Measurements from ENCODE around the gene CECR2.
A peak's percentile ranks its signal among the peaks of the same experiment; 100 is the strongest.

CECR2 gene

DNA sequence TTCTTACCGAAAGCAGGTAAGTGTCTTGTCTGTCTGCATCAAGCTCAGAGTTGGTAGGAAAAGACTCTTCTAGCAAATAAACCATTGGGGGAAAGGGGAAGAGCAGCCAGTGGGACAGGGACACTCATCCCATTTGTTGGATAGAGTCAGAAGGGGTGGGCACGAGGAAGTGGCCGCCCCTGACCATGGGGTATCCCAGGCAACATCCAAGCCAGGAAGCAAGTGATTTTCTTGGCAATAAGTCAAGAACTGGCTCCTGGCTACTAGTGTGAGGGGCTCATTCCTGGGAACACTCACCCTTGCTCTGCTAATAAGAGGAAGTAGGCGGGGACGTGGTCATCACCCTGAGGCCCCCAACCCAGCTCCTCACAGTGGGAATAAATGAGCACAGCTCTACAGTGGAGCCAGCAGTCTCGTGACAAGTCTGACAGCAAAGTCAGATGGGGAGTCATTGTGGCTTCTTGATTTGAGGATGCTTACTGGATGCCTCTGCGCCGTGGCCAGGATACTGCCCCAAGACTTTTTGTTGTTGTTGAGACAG, 200.8 kb downstream of the CECR2 start:
- DNase-seq (ENCODE audit: low read depth) = no peak

DNA sequence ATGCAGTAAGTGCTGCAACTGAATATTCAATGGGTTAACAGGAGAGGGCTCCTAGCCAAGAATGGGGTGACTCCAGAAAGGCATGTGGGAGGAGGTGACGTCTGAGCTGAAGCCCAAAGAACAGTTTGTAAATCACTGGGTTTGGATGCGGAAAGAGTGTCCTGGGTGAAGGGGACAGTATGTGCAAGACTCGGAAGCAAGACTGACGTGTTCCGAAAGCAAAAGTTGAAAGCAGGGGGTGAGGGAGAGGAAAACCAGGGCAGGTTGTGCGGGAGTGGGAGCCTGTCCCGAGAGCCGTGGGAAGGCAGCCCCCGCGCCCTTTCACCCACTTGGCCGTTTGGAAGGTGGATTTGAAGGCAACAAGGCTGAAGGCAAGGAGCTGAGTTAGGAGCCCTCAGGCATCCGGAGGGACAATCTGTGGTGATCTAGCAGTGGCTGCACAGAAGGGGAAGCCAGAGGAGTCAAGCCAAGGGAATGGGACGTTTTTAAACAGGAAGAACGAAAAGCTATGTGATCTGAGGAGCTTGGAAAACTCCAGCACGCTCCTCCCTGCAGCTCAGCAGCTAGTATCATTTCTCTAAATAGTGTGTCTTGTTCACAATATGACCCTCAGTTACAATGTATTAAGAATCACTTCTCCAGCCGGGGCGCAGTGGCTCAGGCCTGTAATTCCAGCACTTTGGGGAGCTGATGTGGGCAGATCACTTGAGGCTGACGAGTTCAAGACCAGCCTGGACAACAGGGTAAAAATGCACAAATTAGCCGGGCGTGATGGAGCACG, 201.8 kb downstream of the CECR2 start:
- DNase-seq (ENCODE audit: low read depth) = peak; percentile 86

DNA sequence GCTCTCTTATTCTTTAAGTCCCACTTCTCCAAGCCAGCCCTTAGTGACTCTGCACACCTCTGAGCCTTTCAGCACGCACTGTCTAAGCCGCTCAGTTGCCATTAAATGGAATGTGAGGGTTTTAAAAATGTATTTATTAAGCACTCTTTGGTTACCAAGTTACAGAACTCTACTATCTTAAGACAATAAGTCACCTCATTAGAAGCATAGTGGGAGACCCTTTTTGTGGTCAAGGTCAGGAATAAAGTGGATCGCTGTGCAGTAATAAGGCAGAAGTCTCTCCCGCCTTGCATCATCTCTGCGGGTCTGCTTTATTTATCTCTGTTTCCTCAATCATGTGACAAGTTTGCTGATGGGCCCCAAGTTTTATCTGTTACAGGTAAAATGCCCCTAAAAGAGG, 205.9 kb downstream of the CECR2 start:
- DNase-seq (ENCODE audit: low read depth) = no peak

DNA sequence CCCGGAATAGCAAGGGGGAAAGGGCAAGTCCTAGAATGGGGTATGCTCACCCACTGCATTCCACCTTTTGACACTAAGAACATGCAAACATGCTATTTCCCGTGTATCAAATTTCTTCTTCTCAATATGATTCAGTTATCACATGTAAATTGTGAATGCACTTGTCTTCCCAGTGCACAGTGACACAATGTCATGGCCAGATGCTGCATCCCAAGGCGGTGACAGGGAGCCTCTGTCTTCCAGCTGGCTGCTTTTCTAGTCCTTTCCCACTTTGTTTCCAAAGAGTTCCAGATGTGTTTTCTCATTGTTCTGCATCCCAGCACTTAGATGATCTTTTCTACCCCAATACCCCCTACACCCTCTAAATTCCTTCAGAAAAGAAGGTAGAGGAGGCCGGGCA, 206.4 kb downstream of the CECR2 start:
- no peak for DNase-seq (ENCODE audit: low read depth)

DNA sequence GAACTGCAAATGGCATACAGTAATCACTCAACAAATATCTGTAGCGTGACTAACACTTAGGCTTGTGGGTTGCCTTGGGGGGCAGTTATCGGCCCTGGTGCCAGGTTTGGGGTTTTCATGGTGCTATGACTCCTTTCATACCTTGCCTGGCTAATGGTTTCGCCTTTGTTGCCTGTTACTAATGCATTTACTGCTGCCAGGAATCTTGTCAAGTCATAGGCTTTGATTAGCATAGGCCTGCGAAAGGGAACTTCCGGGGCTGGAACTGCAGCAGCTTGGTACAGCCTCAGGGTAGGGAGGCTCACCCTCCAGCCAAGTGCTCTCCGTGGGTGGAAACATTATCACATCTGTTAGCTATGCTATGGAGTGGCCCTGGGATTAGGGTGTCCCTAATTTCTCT, 207.2 kb downstream of the CECR2 start:
- peak; percentile 83 for DNase-seq (ENCODE audit: low read depth)

DNA sequence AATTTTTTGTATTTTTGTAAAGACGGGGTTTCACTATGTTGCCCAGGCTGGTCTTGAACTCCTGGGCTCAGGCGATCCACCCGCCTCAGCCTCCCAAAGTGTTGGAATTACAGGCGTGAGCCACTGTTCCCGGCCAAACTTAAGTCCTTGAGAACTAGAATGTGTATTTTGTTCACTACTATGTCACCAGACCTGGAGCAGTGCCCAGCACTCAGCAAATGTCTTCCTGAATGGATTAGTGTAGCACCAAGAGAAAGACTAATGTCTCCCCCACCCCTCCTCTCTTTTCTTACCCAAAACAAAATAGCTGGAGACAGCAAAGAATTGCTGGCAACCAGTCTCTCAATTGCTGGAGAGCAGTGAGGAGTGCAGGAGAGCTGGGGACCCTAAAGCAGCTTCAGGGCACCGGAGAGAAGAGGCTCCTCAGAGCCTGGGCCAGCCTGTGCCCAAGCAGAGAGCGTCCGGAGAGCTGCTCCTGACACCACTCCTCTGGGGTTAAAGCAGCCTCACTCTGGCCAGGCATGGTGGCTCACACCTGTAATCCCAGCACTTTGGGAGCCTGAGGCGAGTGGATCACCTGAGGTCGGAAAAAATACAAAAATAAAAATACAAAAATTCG, 209.0 kb downstream of the CECR2 start:
- DNase-seq (ENCODE audit: low read depth) = no peak

DNA sequence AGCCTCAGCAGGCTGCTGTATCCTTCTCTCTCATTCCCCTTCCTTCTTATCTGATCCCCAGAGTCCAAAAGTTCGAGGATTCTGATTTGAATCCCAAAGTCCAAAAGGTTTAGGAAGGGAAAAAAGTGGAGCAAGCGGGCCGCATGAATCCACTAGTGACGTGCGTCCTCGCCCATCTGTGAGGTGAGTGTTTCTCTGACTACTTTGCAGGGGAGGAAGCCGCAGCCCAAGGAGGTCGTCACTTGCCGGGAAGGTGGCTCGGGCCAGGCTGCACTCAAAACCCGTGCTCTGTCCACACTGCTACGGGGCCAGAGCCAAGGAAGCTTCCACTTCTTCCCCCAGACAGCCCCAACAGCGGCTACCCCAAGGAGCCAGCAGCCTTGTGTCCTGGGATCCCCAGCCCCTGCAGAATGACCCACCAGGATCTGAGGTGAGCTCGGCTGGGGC, 210.3 kb downstream of the CECR2 start:
- no peak for DNase-seq (ENCODE audit: low read depth)

DNA sequence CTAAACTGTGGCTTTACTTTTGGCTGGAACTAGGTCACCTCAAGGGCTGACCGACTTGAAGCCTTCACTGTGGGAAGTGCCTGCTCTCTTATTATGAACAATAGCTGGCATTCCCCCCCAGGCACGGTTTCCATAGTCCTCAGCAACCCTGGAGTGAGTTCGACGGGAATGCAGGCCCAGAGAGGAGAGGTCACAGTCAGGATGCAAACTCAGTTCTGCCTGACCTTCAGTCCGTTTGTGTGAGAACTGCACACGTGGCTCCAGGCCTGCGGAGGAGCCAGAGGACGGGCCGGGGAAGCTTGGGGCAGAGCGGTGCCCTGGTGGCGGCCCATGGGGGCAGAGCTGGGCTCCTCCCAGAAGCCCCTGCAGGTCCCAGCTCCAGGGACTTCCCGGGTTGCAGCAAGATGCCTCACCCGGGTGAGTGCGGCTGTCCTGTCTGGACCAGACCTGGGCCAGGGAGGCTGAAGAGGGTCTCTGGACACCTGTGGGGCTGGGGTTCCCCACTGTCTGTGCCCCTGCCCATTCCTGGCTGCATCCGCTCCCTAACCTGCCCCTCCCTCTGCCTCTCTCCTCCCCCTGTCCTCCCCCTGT, 211.3 kb downstream of the CECR2 start:
- no peak for DNase-seq (ENCODE audit: low read depth)

DNA sequence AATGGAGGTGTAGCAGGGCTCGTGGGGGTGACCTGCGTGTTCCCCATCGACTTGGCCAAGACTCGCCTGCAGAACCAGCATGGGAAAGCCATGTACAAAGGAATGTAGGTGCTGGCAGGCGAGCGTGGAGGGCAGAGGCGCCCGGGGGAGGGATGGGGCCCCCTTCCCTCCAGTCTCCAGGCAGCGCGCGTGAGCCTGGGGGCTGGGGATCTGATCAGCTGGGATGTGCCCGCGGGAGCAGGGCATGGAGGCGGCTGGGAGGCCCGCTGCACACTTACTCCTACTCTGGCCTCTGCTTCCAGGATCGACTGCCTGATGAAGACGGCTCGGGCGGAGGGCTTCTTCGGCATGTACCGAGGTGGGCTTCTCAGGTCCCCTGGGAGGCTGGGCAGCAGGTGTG, 211.8 kb downstream of the CECR2 start:
- no peak for DNase-seq (ENCODE audit: low read depth)

DNA sequence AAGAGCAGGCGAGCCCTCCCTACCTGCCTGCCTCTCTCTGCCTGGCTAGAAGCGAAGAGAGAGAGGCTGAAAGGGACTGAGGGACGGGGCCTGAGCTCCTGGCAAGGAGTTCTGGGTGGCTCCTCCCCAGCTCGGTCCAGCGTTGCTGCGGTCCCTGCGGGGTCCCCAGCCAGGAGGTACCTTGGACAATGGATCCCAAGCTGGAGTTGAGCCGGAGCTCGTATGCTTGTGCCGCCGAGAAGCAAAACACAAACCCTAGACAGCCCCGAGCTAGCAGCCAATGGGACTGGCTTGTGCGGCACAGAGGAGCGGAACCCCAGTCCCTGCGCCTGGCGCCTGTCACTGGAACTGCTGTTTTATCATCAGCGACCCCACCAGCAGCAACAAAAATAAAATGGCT, 212.4 kb downstream of the CECR2 start:
- DNase-seq (ENCODE audit: low read depth) = no peak

DNA sequence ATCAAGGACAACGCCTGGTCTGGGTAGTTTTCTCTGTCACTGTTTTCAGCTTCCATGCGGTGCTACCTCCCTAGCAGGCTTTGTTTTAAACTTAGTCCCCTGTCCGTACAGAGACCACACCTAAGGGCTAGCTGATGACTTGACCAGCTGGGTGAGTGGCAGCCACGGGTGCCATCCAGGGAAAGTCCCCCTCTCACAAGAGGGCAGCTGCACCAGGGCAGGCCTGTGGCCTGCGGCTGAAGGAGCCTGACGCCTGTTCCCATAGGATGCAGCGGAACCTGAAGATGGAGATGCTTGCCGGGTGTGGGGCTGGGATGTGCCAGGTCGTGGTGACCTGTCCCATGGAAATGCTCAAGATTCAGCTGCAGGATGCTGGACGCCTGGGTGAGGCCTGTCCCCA, 213.9 kb downstream of the CECR2 start:
- DNase-seq (ENCODE audit: low read depth) = no peak

DNA sequence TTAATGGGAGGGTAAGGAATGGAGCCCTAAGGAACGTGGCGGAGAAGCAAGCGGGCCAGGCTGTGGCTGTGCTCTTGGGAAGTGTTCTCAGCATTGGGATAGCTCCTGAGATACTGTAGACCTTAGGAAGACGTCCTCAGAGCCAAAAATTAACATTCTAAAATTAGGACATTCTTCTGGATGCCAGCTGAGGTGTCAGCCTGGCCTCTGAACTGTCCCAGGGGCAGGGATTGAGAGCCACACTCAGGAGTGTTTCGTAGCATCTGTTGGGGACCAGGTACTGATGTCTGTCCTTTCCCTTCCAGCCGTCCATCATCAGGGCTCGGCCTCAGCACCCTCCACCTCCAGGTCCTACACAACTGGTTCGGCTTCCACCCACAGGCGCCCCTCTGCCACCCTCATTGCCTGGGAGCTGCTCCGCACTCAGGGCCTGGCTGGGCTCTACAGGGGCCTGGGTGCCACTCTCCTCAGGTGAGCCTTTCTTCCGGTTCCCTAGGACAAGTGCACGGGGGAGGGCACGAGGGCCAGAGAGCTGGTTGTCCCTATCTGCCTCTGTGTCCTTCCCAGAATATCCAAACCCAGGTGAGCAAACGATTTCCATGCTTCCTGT, 217.7 kb downstream of the CECR2 start:
- no peak for DNase-seq (ENCODE audit: low read depth)

DNA sequence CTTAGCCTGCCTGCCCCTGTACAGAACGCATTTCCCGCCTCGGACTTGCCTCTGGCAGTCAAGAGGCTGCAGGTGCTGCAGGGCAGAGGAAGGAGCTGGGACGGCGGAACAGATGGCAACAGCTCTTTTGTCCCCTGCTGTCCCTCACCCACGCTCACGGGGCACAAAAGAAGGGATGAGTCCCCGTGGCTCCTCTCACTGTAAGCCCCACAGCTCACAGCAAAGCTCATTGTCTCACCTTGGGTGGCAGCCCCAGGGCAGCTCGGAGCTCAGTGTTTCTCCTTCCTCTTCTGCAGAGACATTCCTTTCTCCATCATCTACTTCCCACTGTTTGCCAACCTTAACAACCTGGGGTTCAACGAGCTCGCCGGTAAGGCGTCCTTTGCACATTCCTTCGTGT, 218.4 kb downstream of the CECR2 start:
- DNase-seq (ENCODE audit: low read depth) = no peak

DNA sequence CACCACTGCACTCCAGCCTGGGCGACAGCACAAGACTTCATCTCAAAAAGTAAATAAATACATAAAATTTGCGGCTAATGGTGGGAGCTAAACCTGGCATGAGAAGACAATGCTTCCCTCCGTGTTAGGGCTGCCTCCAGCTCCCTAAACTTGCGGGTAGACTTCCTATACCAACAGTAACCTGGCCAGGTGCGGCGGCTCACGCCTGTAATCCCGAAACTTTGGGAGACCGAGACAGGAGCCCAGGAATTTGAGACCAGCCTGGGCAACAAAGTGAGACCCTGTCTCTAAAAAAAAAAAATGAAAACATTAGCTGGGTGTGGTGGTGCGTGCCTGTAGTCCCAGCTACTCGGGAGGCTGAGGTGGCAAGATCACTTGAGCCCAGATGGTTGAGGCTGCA, 219.3 kb downstream of the CECR2 start:
- DNase-seq (ENCODE audit: low read depth) = no peak

DNA sequence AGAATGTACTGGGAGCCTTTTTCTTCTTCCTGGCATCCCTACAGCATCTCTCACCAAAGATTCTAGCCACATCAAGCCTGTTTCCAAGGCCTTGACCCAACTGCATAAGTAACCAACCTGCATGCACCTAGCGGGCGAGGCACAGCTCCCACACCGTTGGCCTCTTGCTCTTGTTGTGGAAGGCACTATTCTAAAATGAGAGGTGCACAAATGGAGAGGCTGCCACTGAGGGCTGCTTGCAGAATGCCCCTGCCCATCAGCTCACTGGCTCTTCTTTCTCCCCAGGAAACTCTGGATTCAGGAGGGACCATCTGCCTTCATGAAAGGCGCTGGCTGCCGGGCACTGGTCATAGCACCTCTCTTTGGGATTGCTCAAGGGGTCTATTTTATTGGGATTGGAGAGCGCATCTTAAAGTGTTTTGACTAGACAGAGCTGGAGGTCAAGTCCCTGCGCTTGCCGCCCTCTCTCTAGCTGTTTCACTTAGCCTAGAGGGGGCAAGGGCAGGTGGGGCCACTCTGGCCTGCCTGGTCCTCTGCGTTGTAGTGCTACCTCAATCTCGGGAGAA, 220.6 kb downstream of the CECR2 start:
- no peak for DNase-seq (ENCODE audit: low read depth)

DNA sequence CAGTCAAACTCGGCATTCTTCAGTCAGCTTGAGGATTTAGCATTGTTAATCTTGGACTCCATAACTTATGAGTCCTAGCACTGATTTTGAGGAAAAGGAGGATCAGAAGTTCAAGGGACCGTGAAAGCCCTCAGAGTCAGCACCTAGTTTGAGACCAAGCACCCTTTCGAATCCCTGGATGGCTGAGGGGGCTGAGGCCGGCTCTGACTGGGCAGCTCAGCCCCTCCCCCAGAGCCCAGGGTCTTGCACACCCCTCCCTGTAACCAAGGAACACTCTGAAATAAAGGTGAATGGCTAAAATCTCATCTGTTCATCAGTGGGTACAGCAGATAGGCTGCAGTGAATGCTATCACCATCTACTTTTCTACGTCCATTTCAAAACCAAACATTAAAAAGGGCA, 221.3 kb downstream of the CECR2 start:
- DNase-seq (ENCODE audit: low read depth) = no peak

DNA sequence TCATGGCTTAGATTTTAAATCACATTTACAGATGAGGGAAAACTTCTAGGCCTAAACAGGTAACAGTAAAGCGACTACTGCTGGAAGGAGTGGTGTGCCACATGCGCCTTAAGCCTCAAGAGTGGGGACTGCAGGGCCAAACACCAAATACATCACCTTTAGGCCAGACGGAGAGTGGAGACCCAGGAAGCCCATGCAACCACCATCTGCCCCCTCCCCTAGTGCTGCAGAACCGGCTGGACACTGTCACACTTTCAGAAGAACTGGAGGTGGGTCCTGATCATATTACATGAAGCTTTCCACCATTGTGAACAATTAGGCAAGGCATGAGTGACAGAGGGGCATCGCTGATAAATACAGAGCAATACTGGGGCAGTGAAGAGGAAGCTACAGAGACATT, 222.9 kb downstream of the CECR2 start:
- DNase-seq (ENCODE audit: low read depth) = no peak

DNA sequence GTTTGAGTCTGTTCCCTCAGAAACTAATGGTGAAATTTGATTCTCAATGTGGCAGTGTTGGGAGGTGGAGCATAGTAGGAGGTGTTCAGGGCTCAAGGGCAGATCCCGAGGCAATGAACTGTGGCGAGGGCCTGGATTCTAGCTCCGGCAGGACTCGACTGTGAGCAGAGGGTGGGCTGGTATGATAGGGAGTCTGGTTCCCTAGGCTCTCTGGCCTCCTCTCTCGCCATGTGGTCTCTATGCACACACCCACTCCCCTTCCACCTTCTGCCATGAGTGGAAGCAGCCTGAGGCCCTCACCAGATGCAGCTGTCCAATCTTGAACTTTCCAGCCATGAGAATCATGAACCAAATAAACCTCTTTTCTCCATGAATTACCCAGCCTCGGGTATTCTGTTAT, 227.0 kb downstream of the CECR2 start:
- no peak for DNase-seq (ENCODE audit: low read depth)

DNA sequence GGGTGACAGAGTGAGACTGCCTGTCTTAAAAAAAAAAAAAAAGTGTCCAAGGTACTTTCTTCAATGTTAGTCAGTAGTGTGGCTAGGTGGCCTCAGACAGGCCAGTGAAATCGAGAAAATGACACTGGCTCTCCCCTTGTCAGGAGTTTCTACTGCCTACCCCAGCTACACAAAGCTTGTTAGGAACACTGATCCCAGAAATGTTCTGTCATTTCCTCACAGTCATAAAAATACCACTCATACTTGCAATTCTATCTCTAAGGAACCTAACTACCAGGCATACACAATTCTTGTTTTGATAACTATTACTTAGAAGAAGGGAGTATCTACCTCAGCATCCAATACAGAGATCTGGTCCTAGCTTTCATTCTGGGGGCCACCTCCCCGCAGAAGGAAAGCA, 228.0 kb downstream of the CECR2 start:
- DNase-seq (ENCODE audit: low read depth) = peak; percentile 17

DNA sequence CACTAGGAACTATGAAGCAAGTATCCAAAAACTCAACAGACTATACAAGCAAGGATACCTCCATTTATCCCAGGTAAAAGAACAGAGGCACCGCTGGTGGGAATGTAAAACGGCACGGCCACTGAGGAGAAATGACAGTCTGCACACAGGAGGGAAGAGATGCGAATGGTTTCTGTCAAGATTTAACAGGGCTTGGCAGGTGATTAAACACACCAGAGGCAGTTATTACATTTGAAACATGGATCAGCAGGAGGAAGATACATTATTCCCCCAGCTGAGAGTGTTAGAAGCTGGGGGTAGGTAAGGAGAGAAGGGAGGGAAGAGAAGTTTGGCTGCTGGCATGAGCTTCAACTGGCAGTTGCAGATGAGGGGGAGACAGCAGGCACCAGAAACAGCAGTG, 229.1 kb downstream of the CECR2 start:
- DNase-seq (ENCODE audit: low read depth) = no peak

DNA sequence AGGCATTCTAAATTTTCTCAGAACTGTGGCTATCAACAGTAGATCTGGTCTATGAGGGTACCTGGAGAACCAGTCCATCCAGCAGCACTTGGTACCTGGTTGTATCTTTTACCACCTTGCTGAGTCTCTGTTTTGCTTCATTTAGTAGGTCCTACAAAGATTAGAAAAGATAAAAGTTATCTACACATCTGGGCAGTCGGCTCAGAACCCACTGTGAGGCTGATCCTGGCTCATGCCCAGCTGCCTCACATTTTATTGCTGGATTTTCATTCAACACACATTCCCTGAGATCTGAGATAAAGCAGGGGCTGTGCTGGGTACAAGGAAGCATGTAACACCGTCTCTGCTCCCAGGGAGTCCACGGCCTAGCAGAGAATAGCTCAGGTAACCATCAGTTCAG, 231.8 kb downstream of the CECR2 start:
- no peak for DNase-seq (ENCODE audit: low read depth)

DNA sequence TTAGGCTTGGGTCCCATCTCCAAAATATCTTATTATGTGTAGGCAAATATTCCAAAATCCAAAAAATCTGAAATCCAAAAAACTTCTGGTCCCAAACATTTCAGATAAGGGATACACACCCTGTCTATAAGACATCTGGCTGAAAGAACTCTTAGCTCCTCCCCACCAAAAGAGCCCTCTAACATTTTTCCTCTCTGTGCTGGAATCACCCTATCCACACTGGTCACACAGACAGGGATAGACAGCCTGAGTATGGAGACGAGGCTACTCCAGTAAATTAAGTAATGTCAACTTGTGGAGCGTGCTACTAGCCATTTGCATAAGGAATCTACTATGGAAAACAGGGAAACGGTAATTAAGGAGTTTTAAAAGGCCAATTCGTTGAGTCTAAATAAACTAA, 234.4 kb downstream of the CECR2 start:
- no peak for DNase-seq (ENCODE audit: low read depth)

DNA sequence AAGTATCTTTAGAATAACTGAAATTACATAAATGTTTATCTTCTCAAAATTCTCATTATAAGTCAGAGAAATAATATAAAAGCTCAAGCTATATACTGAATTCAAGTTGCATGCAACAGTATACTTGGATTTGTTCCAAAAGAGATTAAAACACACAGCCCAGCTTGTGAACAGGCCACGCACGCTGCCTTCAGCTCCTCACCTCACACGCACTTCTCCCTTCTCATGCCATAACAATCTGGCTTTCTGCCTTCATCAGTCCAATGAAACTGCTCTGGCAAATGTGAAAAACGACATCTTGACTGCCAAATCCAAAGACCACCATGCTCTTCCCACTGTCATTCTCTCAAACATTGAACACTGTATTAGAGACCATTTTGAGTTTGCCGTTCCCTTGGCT, 237.2 kb downstream of the CECR2 start:
- no peak for DNase-seq (ENCODE audit: low read depth)

All from non-pigmented ciliary epithelial cell (primary cell).